PFSK-1 (cell line): ENCODE data around the gene CUL5.

ENCODE experiments used
- FOXP2 ChIP-seq: optimal IDR thresholded peaks from 2 replicates; pipeline ENCODE3; 2011; ENCODE audit warnings: borderline replicate concordance, control low read depth, inconsistent platforms; ENCODE audit not compliant: insufficient read depth; ENCODE audit errors: extremely low read length, extremely low read depth
- POLR2AphosphoS5 ChIP-seq: IDR thresholded peaks from 2 replicates; pipeline ENCODE4 v1.6.1; 2012; ENCODE audit warnings: low read depth, mild to moderate bottlenecking, control low read depth, low read length, moderate library complexity
- REST ChIP-seq, 2 experiments: IDR thresholded peaks; 2 replicates each; pipeline versions ENCODE4 v1.6.1 to v1.8.0; 2011 to 2012; ENCODE audit warnings: low read depth in 2 of 2, low read length in 2 of 2, control low read depth in 1 of 2, inconsistent platforms in 1 of 2, mild to moderate bottlenecking in 1 of 2, moderate library complexity in 1 of 2; ENCODE audit not compliant: insufficient read depth in 1 of 2
- SIN3A ChIP-seq: IDR thresholded peaks from 2 replicates; pipeline ENCODE4 v1.6.1; 2012; ENCODE audit warnings: mild to moderate bottlenecking, low read length, moderate library complexity, borderline replicate concordance; ENCODE audit not compliant: insufficient read depth
- TAF1 ChIP-seq: IDR thresholded peaks from 2 replicates; pipeline ENCODE4 v1.6.1; 2012; ENCODE audit warnings: low read length, control low read depth, borderline replicate concordance; ENCODE audit not compliant: insufficient read depth

GRCh38 chr11:107998761-107999160, 9.9 kb upstream of the CUL5 start:
- TF ChIP-seq POLR2AphosphoS5: no peak
- no peak for TF ChIP-seq REST (IDR thresholded peaks at IDR 0.05; ENCODE audit: insufficient read depth in 1 of 2, low read depth in 2 of 2, low read length in 2 of 2)
- TF ChIP-seq SIN3A: no peak
- no peak for TF ChIP-seq TAF1
- TF ChIP-seq FOXP2: no peak
